Brain microvascular endothelial cell (primary cell): Measurements from ENCODE around the gene LDB2.

Experiments used
- DNase-seq: peaks from one replicate; pipeline ENCODE4 v3.0.0-alpha.2; 2020
- H3K27ac ChIP-seq: fragments of 250-450 bp; sonication (Bioruptor Pico); 2 replicates; pipeline ENCODE4 v1.5.1; 2020; ENCODE audit warnings: mild to moderate bottlenecking, moderate library complexity
- H3K27me3 ChIP-seq: fragments of 250-450 bp; sonication (Bioruptor Pico); replicated peaks from 2 replicates; pipeline ENCODE4 v1.5.1; 2020; ENCODE audit warnings: mild to moderate bottlenecking
- H3K36me3 ChIP-seq: fragments of 250-450 bp; sonication (Bioruptor Pico); replicated peaks from 2 replicates; pipeline ENCODE4 v1.5.1; 2020; ENCODE audit warnings: mild to moderate bottlenecking
- H3K4me3 ChIP-seq: 2 replicates; pipeline ENCODE4 v1.5.1; 2011; ENCODE audit warnings: low read depth, mild to moderate bottlenecking, control low read depth, low read length, moderate library complexity
- in situ Hi-C: cut with HindIII; loops from 2 replicates; pipeline ENCODE4 v1.10.0; 2017; ENCODE audit warnings: low sequenced_read_pairs, low pct_ligation_motif_present
- TF ChIP-seq, protein P1 (sequence below): IDR thresholded peaks from 2 replicates; pipeline ENCODE4 v1.5.1; 2011; ENCODE audit warnings: low read depth, mild to moderate bottlenecking, moderate library complexity, low read length, control low read depth, inconsistent platforms; ENCODE audit errors: missing control alignments

The LDB2 gene

DNA sequence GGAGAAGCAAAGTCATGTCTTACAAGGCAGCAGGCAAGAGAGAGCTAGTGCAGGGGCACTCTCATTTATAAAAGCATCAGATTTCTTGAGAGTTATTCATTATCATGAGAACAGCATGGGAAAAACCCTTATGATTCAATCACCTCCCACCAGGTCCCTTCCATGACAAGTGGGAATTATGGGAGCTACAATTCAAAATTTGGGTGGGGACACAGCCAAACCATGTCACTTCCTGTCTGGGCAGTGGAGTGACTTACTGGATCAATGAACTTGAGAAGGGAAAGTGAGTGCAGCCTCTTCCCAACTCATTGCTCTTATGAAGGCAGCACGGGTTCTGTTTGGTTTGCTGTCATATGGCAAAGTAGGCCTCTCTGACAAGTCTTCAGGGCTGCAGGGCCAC, 410.4 kb downstream of the LDB2 start:
- Histone ChIP-seq H3K27me3 (no peaks in the 10 kb centered on the region), H3K4me3 (no peak overlapping the region), H3K36me3 (no peaks in the 10 kb centered on the region), H3K27ac (no peak overlapping the region)
- in situ Hi-C loops: no loop called here
- TF ChIP-seq, protein P1, sequence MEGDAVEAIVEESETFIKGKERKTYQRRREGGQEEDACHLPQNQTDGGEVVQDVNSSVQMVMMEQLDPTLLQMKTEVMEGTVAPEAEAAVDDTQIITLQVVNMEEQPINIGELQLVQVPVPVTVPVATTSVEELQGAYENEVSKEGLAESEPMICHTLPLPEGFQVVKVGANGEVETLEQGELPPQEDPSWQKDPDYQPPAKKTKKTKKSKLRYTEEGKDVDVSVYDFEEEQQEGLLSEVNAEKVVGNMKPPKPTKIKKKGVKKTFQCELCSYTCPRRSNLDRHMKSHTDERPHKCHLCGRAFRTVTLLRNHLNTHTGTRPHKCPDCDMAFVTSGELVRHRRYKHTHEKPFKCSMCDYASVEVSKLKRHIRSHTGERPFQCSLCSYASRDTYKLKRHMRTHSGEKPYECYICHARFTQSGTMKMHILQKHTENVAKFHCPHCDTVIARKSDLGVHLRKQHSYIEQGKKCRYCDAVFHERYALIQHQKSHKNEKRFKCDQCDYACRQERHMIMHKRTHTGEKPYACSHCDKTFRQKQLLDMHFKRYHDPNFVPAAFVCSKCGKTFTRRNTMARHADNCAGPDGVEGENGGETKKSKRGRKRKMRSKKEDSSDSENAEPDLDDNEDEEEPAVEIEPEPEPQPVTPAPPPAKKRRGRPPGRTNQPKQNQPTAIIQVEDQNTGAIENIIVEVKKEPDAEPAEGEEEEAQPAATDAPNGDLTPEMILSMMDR: no peak
- DNase-seq: no peak

DNA sequence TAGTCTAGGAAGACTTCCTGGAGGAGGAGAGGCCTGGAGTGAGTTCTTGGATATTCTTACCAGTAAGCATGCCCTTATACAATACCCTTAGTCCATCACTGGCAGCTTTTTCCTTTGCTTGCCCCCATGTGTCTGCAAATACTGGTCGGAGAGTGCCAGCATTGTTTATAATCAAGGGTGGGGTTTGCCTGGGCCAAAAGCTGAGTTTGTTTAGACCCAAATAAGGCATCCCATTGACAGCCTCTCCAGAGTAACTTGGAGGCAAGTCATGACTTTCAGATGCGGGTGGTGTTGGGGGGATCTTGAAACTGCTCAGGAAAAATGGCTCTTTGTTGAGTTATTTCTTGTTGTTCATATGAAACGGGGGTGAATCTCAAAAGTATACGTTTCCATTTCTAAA, 413.7 kb downstream of the LDB2 start:
- no peak for DNase-seq
- in situ Hi-C loops: no loop called here
- H3K27ac ChIP-seq: no peak overlapping the region
- H3K36me3 ChIP-seq: no peaks in the 10 kb centered on the region
- no peak overlapping the region for H3K4me3 ChIP-seq
- H3K27me3 ChIP-seq: no peaks in the 10 kb centered on the region
- TF ChIP-seq, protein P1: no peak

DNA sequence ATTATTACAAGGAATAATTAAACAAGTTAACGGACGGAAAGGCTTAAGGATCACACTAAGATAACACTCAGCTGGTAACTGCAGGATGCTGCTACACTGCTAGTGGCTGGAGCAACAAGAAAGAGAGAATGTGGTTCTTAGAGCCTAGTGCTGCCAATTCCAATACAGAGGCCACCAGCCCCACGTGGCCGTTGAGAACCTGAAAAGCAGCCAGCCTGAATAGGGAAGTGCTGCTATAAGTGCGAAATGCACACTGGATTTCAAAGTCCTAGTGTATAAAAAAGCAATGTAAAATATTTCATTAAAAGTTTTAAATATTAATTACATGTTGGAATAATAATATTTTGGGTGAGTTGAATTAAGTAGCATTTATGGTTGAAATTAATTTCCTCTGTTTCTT, 414.9 kb downstream of the LDB2 start:
- no peak overlapping the region for H3K27ac ChIP-seq
- no peak for DNase-seq
- no peak overlapping the region for H3K4me3 ChIP-seq
- TF ChIP-seq, protein P1: no peak
- H3K36me3 ChIP-seq: no peaks in the 10 kb centered on the region
- in situ Hi-C loops: no loop called here
- no peaks in the 10 kb centered on the region for H3K27me3 ChIP-seq

DNA sequence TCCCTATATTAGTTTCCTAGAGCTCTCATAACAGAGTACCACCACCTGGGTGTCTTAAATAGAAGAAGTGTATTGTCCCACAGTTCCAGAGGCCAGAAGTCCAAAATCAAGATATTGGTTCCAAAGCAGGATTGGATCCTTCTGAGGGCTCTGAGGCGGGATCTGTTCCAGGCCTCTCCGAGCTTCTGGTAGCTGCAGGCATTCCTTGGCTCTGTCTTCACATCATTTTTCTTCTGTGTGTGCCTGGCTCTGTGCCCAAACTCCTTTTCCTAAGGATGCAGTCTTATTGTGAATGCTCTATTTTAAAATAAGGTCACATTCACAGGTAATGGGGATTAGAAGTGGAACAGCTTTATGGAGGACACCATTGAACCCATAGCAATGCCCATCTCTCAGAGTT, 418.4 kb downstream of the LDB2 start:
- no peak for DNase-seq
- Histone ChIP-seq H3K4me3 (no peak overlapping the region), H3K27me3 (no peaks in the 10 kb centered on the region), H3K27ac (no peak overlapping the region), H3K36me3 (no peaks in the 10 kb centered on the region)
- TF ChIP-seq, protein P1: no peak
- in situ Hi-C loops: no loop called here

DNA sequence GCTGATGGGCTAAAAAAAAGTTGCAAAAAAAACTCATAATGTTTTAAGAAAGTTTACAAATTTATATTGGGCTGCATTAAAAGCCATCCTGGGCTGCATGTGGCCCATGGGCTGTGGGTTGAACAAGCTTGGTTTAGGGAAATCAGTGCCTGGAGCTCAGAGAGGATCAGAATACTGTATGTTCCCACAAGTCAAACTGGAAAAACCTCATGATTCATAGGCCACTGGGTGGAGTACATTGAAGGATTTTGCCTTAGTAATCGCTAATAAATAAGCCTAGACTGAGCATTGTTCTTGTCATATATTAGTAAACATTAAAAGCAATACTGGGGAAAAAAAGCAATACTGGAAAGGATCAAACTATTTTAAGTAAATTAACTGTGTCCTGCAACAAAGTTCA, 425.9 kb downstream of the LDB2 start:
- no peaks in the 10 kb centered on the region for H3K36me3 ChIP-seq
- no peak for DNase-seq
- H3K27me3 ChIP-seq: no peaks in the 10 kb centered on the region
- TF ChIP-seq, protein P1: no peak
- no peak overlapping the region for H3K27ac ChIP-seq
- in situ Hi-C loops: no loop called here
- no peak overlapping the region for H3K4me3 ChIP-seq

DNA sequence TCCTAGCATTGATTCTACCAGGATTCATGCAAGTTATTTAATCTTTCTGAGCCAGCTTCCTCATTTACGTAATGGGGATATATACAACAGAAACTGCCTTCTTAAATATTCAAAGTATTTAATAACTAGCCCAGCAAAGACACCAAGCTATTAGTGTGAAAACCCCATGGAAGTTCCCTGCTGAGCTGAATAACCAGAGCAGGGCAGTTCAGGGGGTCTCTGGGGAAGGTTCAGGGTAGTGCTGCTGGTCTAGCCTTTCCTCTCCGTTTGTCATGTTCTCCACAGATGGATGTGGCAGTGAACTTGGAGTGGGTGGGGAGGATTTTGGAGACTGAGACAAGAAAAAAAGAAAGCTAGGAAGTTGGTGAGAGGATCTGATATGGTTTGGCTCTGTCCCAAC, 431.4 kb downstream of the LDB2 start:
- DNase-seq: no peak
- no peak overlapping the region for H3K4me3 ChIP-seq
- no peaks in the 10 kb centered on the region for H3K36me3 ChIP-seq
- H3K27me3 ChIP-seq: no peaks in the 10 kb centered on the region
- H3K27ac ChIP-seq: no peak overlapping the region
- in situ Hi-C loops: no loop called here
- TF ChIP-seq, protein P1: no peak
